GM10248 (cell line): ENCODE results near the gene KIF26B.

Experiments used
- CTCF ChIA-PET: fragments of 300-600 bp; sonication (Branson Sonifier 250); formaldehyde crosslinking; extraction: SDS; loops from one replicate; lab custom pipeline; 2021; ENCODE audit warnings: antibody characterized with exemption; lab: Yijun Ruan, JAX
- POLR2A ChIA-PET: fragments of 350-650 bp; sonication (Branson Sonifier 250); formaldehyde crosslinking; extraction: SDS; loops from one replicate; lab custom pipeline; 2020; ENCODE audit warnings: antibody characterized with exemption; lab: Yijun Ruan, JAX
- DNase-seq: peaks from one replicate; pipeline ENCODE4 v3.0.0; 2012; ENCODE audit errors: extremely low spot score
- CTCF ChIP-seq: IDR thresholded peaks from 2 replicates; pipeline ENCODE4 v1.5.1; 2012; ENCODE audit warnings: mild to moderate bottlenecking, low read depth; ENCODE audit errors: extremely low read depth, missing control alignments, control extremely low read depth

KIF26B gene

DNA sequence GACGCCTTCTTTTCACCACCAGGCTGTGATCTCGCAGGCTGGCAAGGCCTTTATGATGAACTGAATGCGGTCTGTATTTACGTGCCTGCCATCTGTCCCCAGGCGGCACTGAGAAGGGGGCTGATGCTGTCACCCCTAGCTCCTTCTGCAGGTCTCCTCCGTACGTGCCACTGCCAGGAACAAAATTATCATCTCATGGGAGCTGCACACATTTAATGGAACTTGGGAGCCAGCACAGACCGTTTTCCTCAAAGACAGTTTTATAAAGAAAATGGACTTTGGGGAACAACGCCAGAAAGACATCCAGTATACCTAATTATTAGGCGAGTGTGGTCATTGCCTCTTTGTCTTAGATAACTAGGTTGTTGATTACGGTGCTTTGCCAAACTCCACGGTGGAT lies 434.5 kb downstream of the KIF26B start:
- ChIA-PET CTCF (interaction anchor here (1.5 kb wide), 1 partner anchor 12 kb away, joined by 3 read pairs; no protein-coding TSS in a partner anchor), POLR2A (no interaction called here)
- TF ChIP-seq CTCF: no peak
- no peak for DNase-seq

DNA sequence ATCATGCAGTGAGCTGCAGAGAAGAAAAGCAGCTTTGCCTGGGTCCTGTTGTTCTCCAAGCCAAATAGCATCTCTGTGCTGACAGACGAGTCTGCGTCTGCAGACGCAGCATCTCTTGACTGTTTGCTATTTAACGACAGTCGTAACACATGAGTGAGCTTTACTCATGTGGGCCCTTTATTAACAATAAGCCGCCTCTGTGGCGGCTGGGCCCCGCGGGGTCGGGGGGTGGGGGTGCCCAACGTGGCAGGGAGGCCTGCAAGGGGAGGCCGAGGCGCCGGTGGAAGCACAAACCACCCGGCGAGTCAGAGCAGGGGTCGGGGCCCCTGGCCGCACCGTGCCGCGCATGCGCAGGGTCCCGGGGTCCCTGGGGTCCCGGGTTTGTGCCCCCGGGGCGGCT lies 435.1 kb downstream of the KIF26B start:
- no peak for TF ChIP-seq CTCF
- no peak for DNase-seq
- ChIA-PET CTCF (interaction anchor here (1.5 kb wide), 1 partner anchor 13 kb away, joined by 3 read pairs; no protein-coding TSS in a partner anchor), POLR2A (no interaction called here)

GRCh38 chr1:245590726-245591125 lies 435.9 kb downstream of the KIF26B start:
- TF ChIP-seq CTCF: no peak
- POLR2A ChIA-PET: no interaction called here

DNA sequence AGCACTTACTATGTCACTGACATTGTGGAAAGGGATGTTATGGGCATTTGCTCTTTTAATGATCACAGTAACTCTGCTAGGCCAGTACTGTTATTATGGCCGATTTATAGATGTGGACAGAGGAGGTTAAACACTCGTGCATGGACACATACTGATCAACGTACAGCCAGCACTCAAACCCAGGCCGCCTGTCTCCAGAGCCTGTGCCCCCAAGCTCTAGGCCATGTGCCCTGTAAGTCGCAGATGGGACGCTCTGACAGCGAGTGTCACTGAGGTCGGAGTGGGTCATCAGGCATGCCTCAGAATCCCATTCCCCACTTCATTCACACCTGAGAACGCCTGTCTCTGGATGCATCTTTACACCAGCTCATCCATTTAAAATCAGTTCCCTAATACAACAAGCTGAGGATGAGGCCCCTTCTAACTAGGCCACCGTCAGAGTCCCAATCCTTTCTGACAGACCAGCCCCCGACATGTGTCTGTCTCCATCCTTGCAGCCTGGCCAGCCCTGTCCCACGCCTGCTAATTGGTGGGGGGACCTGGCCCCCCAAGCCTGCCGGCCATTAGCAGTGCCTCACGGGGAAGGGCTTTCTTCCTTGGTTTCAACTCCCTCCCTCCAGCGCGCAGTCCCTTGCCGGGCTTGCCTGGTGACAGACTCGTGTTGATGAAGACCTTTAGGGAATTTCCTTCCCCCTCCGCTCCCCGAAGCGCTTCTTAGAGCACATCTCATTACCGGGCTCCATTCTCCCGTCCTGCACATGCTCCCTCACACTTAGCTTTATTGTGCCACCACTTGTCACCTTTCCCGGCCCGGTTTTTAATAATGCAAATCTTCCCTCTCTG lies 436.8 kb downstream of the KIF26B start:
- ChIA-PET POLR2A (no interaction called here), CTCF (no interaction called here)

More at GRCh38 chr1:245590726-245591125, 435.9 kb downstream of the KIF26B start:
- DNase-seq: no peak
- CTCF ChIA-PET: no interaction called here

DNA sequence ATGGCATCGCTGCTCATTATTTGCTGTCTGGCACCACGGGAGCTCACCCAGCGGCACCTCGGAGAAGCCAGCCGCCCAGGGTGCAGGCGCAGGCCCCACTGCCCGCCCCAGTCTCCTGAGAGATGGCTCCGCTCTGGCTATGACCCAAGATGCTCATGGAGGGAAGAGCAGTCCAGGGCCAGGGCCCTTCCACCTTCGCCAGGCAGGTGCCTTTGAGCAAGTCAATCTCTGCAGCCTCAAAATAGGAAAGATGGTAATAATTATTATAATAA lies 437.3 kb downstream of the KIF26B start:
- TF ChIP-seq CTCF: no peak
- DNase-seq: no peak
- ChIA-PET POLR2A (no interaction called here), CTCF (no interaction called here)

More for the DNA sequence above, 436.8 kb downstream of the KIF26B start:
- TF ChIP-seq CTCF: no peak
- DNase-seq: no peak

DNA sequence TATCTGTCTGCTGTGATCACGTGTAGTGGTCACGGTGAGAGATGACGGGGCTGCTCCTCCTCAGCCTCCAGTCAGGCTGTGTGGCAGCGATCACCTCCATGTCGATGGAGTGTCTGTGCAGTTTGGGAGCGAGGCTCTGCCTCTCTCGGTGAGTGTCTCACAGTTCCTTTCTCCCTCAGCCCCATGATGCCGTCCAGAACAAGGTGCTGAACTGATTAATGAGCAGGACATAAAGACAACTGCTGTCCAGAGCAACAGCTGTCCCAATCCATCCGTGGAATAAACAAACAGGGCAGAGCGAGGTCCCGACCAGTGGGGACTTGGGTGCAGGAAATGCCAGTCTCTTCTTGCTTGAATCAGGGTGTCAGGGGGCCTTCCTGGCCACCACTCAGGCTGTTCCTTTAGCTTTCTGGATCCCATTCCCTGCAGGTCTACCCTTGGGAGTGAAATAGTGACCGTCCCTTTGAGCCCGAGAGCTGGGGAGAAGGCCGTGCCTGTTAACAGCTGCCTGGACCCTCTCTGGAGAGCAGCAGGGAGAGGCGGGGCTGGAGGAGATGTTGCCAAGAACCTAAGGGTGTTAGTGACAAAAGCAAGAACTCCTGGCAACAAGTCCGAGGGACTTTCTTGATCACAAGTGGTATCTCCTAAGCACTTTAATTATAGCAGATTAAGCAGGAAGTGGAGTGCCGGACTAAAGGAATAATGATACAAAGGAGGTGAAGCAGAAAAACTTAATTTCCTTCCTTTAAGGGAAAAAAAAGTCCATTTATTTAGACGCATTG lies 443.9 kb downstream of the KIF26B start:
- DNase-seq: no peak
- CTCF ChIA-PET: interaction anchor here (0.7 to 2.0 kb wide), 2 partner anchors 22 to 387 kb away, joined by 3 to 4 read pairs; no protein-coding TSS in a partner anchor
- POLR2A ChIA-PET: no interaction called here
- no peak for TF ChIP-seq CTCF
